ENCODE measurements around the gene IL15RA. TPM values are rescaled to one million over a fixed set of nuclear protein-coding genes. Genes with fewer than 3 reads are reported as not detected.

The IL15RA gene
- polyA plus RNA-seq, 4 donors: 2.5 to 32.1 (median 12.1) TPM

- FAIRE-seq (no peak), DNase-seq (peak; percentile 70 to 96)
- Histone ChIP-seq H3K9me3 (ENCODE audit: control insufficient read depth in 2 of 2, insufficient read depth in 1 of 2, low read depth in 1 of 2, low read length in 1 of 2) (no peaks in the 10 kb centered on the region), H3K4me3 (ENCODE audit: low read depth in 1 of 3, low read length in 3 of 3) (no peak overlapping the region), H3K36me3 (ENCODE audit: control insufficient read depth in 3 of 3, insufficient read depth in 2 of 3, low read depth in 1 of 3, low read length in 3 of 3) (peaks cover 0 to 6% (median 0%) of the 10 kb centered on the region in 3 donors), H3K4me1 (ENCODE audit: control insufficient read depth in 3 of 3, insufficient read depth in 2 of 3, low read depth in 1 of 3, low read length in 2 of 3) (peaks cover 5 to 16% (median 10%) of the 10 kb centered on the region in 3 donors), H3K27me3 (ENCODE audit: control insufficient read depth in 3 of 3, insufficient read depth in 3 of 3, low read length in 3 of 3) (no peaks in the 10 kb centered on the region), H3K27ac (ENCODE audit: low read depth in 1 of 3, low read length in 2 of 3) (peak overlapping the region; percentile 61 to 93 (median 65))
- 8 to 40% (median 25%) methylated on average over 8 of the region's 8 CpGs for WGBS, 3 donors
Measured at GRCh38 chr10:5971315-5971832, 6.0 kb downstream of the IL15RA start.

GRCh38 chr10:5970527-5970926 is 6.8 kb downstream of the IL15RA start:
- H3K9me3 ChIP-seq (ENCODE audit: control insufficient read depth in 2 of 2, insufficient read depth in 1 of 2, low read depth in 1 of 2, low read length in 1 of 2): no peaks in the 10 kb centered on the region
- H3K27ac ChIP-seq (ENCODE audit: low read depth in 1 of 3, low read length in 2 of 3): peak overlapping the region in 1 of 3 donors; percentile 72

GRCh38 chr10:5970066-5970465 is 7.3 kb downstream of the IL15RA start:
- no peak overlapping the region for H3K27ac ChIP-seq (ENCODE audit: low read depth in 1 of 3, low read length in 2 of 3)
- H3K36me3 ChIP-seq (ENCODE audit: control insufficient read depth in 3 of 3, insufficient read depth in 2 of 3, low read depth in 1 of 3, low read length in 3 of 3): peaks cover 0 to 16% (median 0%) of the 10 kb centered on the region in 3 donors
- H3K27me3 ChIP-seq (ENCODE audit: control insufficient read depth in 3 of 3, insufficient read depth in 3 of 3, low read length in 3 of 3): no peaks in the 10 kb centered on the region
- DNase-seq: no peak
- H3K4me3 ChIP-seq (ENCODE audit: low read depth in 1 of 3, low read length in 3 of 3): no peak overlapping the region
- no peak for FAIRE-seq
- H3K4me1 ChIP-seq (ENCODE audit: control insufficient read depth in 3 of 3, insufficient read depth in 2 of 3, low read depth in 1 of 3, low read length in 2 of 3): peaks cover 5 to 12% (median 10%) of the 10 kb centered on the region in 3 donors
- H3K9me3 ChIP-seq (ENCODE audit: control insufficient read depth in 2 of 2, insufficient read depth in 1 of 2, low read depth in 1 of 2, low read length in 1 of 2): no peaks in the 10 kb centered on the region
- 28 to 63% (median 43%) methylated on average over 2 of the region's 2 CpGs for whole genome bisulfite sequencing, 3 donors

More at GRCh38 chr10:5970527-5970926, 6.8 kb downstream of the IL15RA start:
- peaks cover 0 to 11% (median 0%) of the 10 kb centered on the region in 3 donors for H3K36me3 ChIP-seq (ENCODE audit: control insufficient read depth in 3 of 3, insufficient read depth in 2 of 3, low read depth in 1 of 3, low read length in 3 of 3)
- no peak for DNase-seq
- peaks cover 5 to 16% (median 10%) of the 10 kb centered on the region in 3 donors for H3K4me1 ChIP-seq (ENCODE audit: control insufficient read depth in 3 of 3, insufficient read depth in 2 of 3, low read depth in 1 of 3, low read length in 2 of 3)
- WGBS, 3 donors: 68 to 78% (median 71%) methylated on average over 3 of the region's 3 CpGs
- FAIRE-seq: no peak
- no peak overlapping the region for H3K4me3 ChIP-seq (ENCODE audit: low read depth in 1 of 3, low read length in 3 of 3)
- H3K27me3 ChIP-seq (ENCODE audit: control insufficient read depth in 3 of 3, insufficient read depth in 3 of 3, low read length in 3 of 3): no peaks in the 10 kb centered on the region

GRCh38 chr10:5968681-5969453 is 8.5 kb downstream of the IL15RA start:
- peak overlapping the region in 1 of 3 donors; percentile 1 for H3K27ac ChIP-seq (ENCODE audit: low read depth in 1 of 3, low read length in 2 of 3)
- H3K4me3 ChIP-seq (ENCODE audit: low read depth in 1 of 3, low read length in 3 of 3): no peak overlapping the region
- H3K4me1 ChIP-seq (ENCODE audit: control insufficient read depth in 3 of 3, insufficient read depth in 2 of 3, low read depth in 1 of 3, low read length in 2 of 3): peaks cover 5 to 10% (median 7%) of the 10 kb centered on the region in 3 donors
- no peaks in the 10 kb centered on the region for H3K27me3 ChIP-seq (ENCODE audit: control insufficient read depth in 3 of 3, insufficient read depth in 3 of 3, low read length in 3 of 3)
- H3K9me3 ChIP-seq (ENCODE audit: control insufficient read depth in 2 of 2, insufficient read depth in 1 of 2, low read depth in 1 of 2, low read length in 1 of 2): no peaks in the 10 kb centered on the region
- peak in 1 of 2 donors; percentile 43 for DNase-seq
- H3K36me3 ChIP-seq (ENCODE audit: control insufficient read depth in 3 of 3, insufficient read depth in 2 of 3, low read depth in 1 of 3, low read length in 3 of 3): peaks cover 0 to 22% (median 0%) of the 10 kb centered on the region in 3 donors
- no peak for FAIRE-seq
- WGBS, 3 donors: 83 to 88% (median 85%) methylated on average over 9 of the region's 9 CpGs

GRCh38 chr10:5968037-5968680 is 9.2 kb downstream of the IL15RA start:
- Histone ChIP-seq H3K27ac (ENCODE audit: low read depth in 1 of 3, low read length in 2 of 3) (peak overlapping the region in 1 of 3 donors; percentile 1), H3K4me3 (ENCODE audit: low read depth in 1 of 3, low read length in 3 of 3) (no peak overlapping the region), H3K9me3 (ENCODE audit: control insufficient read depth in 2 of 2, insufficient read depth in 1 of 2, low read depth in 1 of 2, low read length in 1 of 2) (no peaks in the 10 kb centered on the region), H3K27me3 (ENCODE audit: control insufficient read depth in 3 of 3, insufficient read depth in 3 of 3, low read length in 3 of 3) (no peaks in the 10 kb centered on the region), H3K4me1 (ENCODE audit: control insufficient read depth in 3 of 3, insufficient read depth in 2 of 3, low read depth in 1 of 3, low read length in 2 of 3) (peaks cover 5 to 10% (median 7%) of the 10 kb centered on the region in 3 donors), H3K36me3 (ENCODE audit: control insufficient read depth in 3 of 3, insufficient read depth in 2 of 3, low read depth in 1 of 3, low read length in 3 of 3) (peaks cover 2 to 26% (median 4%) of the 10 kb centered on the region in 3 donors)
- DNase-seq: no peak
- FAIRE-seq: no peak
- 85 to 91% (median 86%) methylated on average over 5 of the region's 5 CpGs for WGBS, 3 donors

GRCh38 chr10:5965266-5965665 is 12.1 kb downstream of the IL15RA start:
- Histone ChIP-seq H3K27me3 (ENCODE audit: control insufficient read depth in 3 of 3, insufficient read depth in 3 of 3, low read length in 3 of 3) (no peaks in the 10 kb centered on the region), H3K4me1 (ENCODE audit: control insufficient read depth in 3 of 3, insufficient read depth in 2 of 3, low read depth in 1 of 3, low read length in 2 of 3) (no peaks in the 10 kb centered on the region), H3K36me3 (ENCODE audit: control insufficient read depth in 3 of 3, insufficient read depth in 2 of 3, low read depth in 1 of 3, low read length in 3 of 3) (peaks cover 6 to 50% (median 8%) of the 10 kb centered on the region in 3 donors), H3K27ac (ENCODE audit: low read depth in 1 of 3, low read length in 2 of 3) (no peak overlapping the region), H3K4me3 (ENCODE audit: low read depth in 1 of 3, low read length in 3 of 3) (no peak overlapping the region), H3K9me3 (ENCODE audit: control insufficient read depth in 2 of 2, insufficient read depth in 1 of 2, low read depth in 1 of 2, low read length in 1 of 2) (no peaks in the 10 kb centered on the region)
- 17 to 67% (median 46%) methylated on average over 8 of the region's 8 CpGs for WGBS, 3 donors
- DNase-seq: peak in 1 of 2 donors; percentile 29
- FAIRE-seq: no peak

- Histone ChIP-seq H3K27me3 (ENCODE audit: control insufficient read depth in 3 of 3, insufficient read depth in 3 of 3, low read length in 3 of 3) (no peaks in the 10 kb centered on the region), H3K27ac (ENCODE audit: low read depth in 1 of 3, low read length in 2 of 3) (no peak overlapping the region), H3K36me3 (ENCODE audit: control insufficient read depth in 3 of 3, insufficient read depth in 2 of 3, low read depth in 1 of 3, low read length in 3 of 3) (peaks cover 8 to 55% (median 12%) of the 10 kb centered on the region in 3 donors), H3K4me3 (ENCODE audit: low read depth in 1 of 3, low read length in 3 of 3) (no peak overlapping the region), H3K9me3 (ENCODE audit: control insufficient read depth in 2 of 2, insufficient read depth in 1 of 2, low read depth in 1 of 2, low read length in 1 of 2) (no peaks in the 10 kb centered on the region), H3K4me1 (ENCODE audit: control insufficient read depth in 3 of 3, insufficient read depth in 2 of 3, low read depth in 1 of 3, low read length in 2 of 3) (no peaks in the 10 kb centered on the region)
- FAIRE-seq: no peak
- DNase-seq: no peak
- WGBS, 3 donors: 91 to 92% (median 92%) methylated on average over 13 of the region's 13 CpGs
Measured at GRCh38 chr10:5964736-5965135, 12.6 kb downstream of the IL15RA start.

GRCh38 chr10:5963591-5963990 is 13.8 kb downstream of the IL15RA start:
- no peak for FAIRE-seq
- Histone ChIP-seq H3K4me1 (ENCODE audit: control insufficient read depth in 3 of 3, insufficient read depth in 2 of 3, low read depth in 1 of 3, low read length in 2 of 3) (no peaks in the 10 kb centered on the region), H3K27ac (ENCODE audit: low read depth in 1 of 3, low read length in 2 of 3) (no peak overlapping the region), H3K36me3 (ENCODE audit: control insufficient read depth in 3 of 3, insufficient read depth in 2 of 3, low read depth in 1 of 3, low read length in 3 of 3) (peaks cover 8 to 62% (median 15%) of the 10 kb centered on the region in 3 donors), H3K4me3 (ENCODE audit: low read depth in 1 of 3, low read length in 3 of 3) (no peak overlapping the region), H3K27me3 (ENCODE audit: control insufficient read depth in 3 of 3, insufficient read depth in 3 of 3, low read length in 3 of 3) (no peaks in the 10 kb centered on the region), H3K9me3 (ENCODE audit: control insufficient read depth in 2 of 2, insufficient read depth in 1 of 2, low read depth in 1 of 2, low read length in 1 of 2) (no peaks in the 10 kb centered on the region)
- DNase-seq: no peak
- WGBS, 3 donors: 89 to 92% (median 90%) methylated on average over 10 of the region's 10 CpGs
